K562 (cell line): ENCODE data around the gene KMT5C. TPM values are rescaled to one million over a fixed set of nuclear protein-coding genes. Genes with fewer than 3 reads are reported as not detected.

Experiments
- ARID1B ChIP-seq: fragments of 450-650 bp; IDR thresholded peaks from 2 replicates; pipeline ENCODE4 v1.6.1; 2016; ENCODE audit warnings: antibody characterized with exemption, mild to moderate bottlenecking, inconsistent platforms
- ATF1 ChIP-seq, 2 experiments: fragments of 450-650 bp in 1 of 2; IDR thresholded peaks; 2 replicates each; pipeline ENCODE4 v1.6.1; 2016; ENCODE audit warnings: missing compliant biosample characterization in 1 of 2, missing genetic modification characterization in 1 of 2
- C11orf30 ChIP-seq: fragments of 450-650 bp; IDR thresholded peaks from 2 replicates; pipeline ENCODE4 v1.6.1; 2016; ENCODE audit warnings: low read depth, mild to moderate bottlenecking
- FOXA1 ChIP-seq: fragments of 450-650 bp; IDR thresholded peaks from 2 replicates; pipeline ENCODE4 v1.6.1; 2016; ENCODE audit warnings: mild to moderate bottlenecking, borderline replicate concordance
- FOXK2 ChIP-seq, 2 experiments: fragments of 450-650 bp; IDR thresholded peaks in 1 of 2; conservative IDR thresholded peaks in 1 of 2; 2 replicates each; pipeline ENCODE4 v1.6.1; 2016; ENCODE audit warnings: low read depth in 2 of 2, mild to moderate bottlenecking in 1 of 2
- HDAC3 ChIP-seq: fragments of 450-650 bp; IDR thresholded peaks from 2 replicates; pipeline ENCODE4 v1.6.1; 2018; ENCODE audit warnings: borderline replicate concordance, mild to moderate bottlenecking, moderate library complexity; ENCODE audit not compliant: partially characterized antibody
- HNRNPH1 ChIP-seq: fragments of 200-400 bp; formaldehyde crosslinking; optimal IDR thresholded peaks from 2 replicates; pipeline ENCODE3; 2017; ENCODE audit warnings: low read depth, mild to moderate bottlenecking, low read length, moderate library complexity
- KLF10 ChIP-seq: fragments of 250-450 bp; sonication (Bioruptor Pico); IDR thresholded peaks from 2 replicates; pipeline ENCODE4 v1.6.1; 2021; ENCODE audit warnings: matching md5 sums
- LEF1 ChIP-seq: fragments of 450-650 bp; IDR thresholded peaks from 2 replicates; pipeline ENCODE4 v1.6.1; 2016; ENCODE audit warnings: mild to moderate bottlenecking
- MAFG ChIP-seq: fragments of 450-650 bp; conservative IDR thresholded peaks from 2 replicates; pipeline ENCODE4 v1.6.1; 2016; ENCODE audit warnings: missing genetic modification characterization, missing compliant biosample characterization
- MAFK ChIP-seq: IDR thresholded peaks from 2 replicates; pipeline ENCODE4 v1.6.1; 2011; ENCODE audit warnings: low read length, improper control_type of control experiment
- MCM5 ChIP-seq: fragments of 450-650 bp; IDR thresholded peaks from 2 replicates; pipeline ENCODE4 v1.6.1; 2016; ENCODE audit warnings: low read depth
- MEIS2 ChIP-seq: fragments of 450-650 bp; IDR thresholded peaks from 2 replicates; pipeline ENCODE4 v1.6.1; 2014; ENCODE audit warnings: mild to moderate bottlenecking; ENCODE audit not compliant: partially characterized antibody
- NFRKB ChIP-seq: fragments of 450-650 bp; IDR thresholded peaks from 2 replicates; pipeline ENCODE4 v1.6.1; 2016; ENCODE audit warnings: low read depth
- POLR2G ChIP-seq: fragments of 200-400 bp; formaldehyde crosslinking; IDR thresholded peaks from 2 replicates; pipeline ENCODE4 v1.6.1; 2017; ENCODE audit warnings: low read depth, mild to moderate bottlenecking, antibody characterized with exemption, low read length, moderate library complexity
- RBFOX2 ChIP-seq: fragments of 200-400 bp; formaldehyde crosslinking; IDR thresholded peaks from 2 replicates; pipeline ENCODE4 v1.6.1; 2017; ENCODE audit warnings: low read depth, mild to moderate bottlenecking, low read length, moderate library complexity
- SMARCA5 ChIP-seq: fragments of 450-650 bp; IDR thresholded peaks from 2 replicates; pipeline ENCODE4 v1.6.1; 2016
- SPI1 ChIP-seq: IDR thresholded peaks from 2 replicates; pipeline ENCODE4 v1.6.1; 2011; ENCODE audit warnings: low read depth, low read length, control low read depth, borderline replicate concordance
- SREBF1 ChIP-seq: fragments of 150-350 bp; IDR thresholded peaks from 2 replicates; pipeline ENCODE4 v1.6.1; 2014; ENCODE audit warnings: antibody characterized with exemption, low read depth, low read length, borderline replicate concordance
- SUPT5H ChIP-seq: fragments of 450-650 bp; IDR thresholded peaks from 2 replicates; pipeline ENCODE4 v1.6.1; 2016
- THRA ChIP-seq: fragments of 450-650 bp; IDR thresholded peaks from 2 replicates; pipeline ENCODE4 v1.6.1; 2017; ENCODE audit warnings: mild to moderate bottlenecking, moderate library complexity
- ZFX ChIP-seq: sonication (generic); formaldehyde crosslinking; IDR thresholded peaks from 2 replicates; pipeline ENCODE4 v1.8.0; 2022; ENCODE audit warnings: mild to moderate bottlenecking, missing genetic modification reagents, moderate library complexity
- ZNF316 ChIP-seq: fragments of 450-650 bp; IDR thresholded peaks from 2 replicates; pipeline ENCODE4 v1.6.1; 2016
- ZNF584 ChIP-seq: fragments of 200-800 bp; sonication (Bioruptor generic); IDR thresholded peaks from 2 replicates; pipeline ENCODE4 v1.6.1; 2016; ENCODE audit warnings: low read depth, mild to moderate bottlenecking, missing genetic modification characterization, missing compliant biosample characterization
- ZNF639 ChIP-seq, 2 experiments: fragments of 200-800 bp in 1 of 2; sonication (Bioruptor generic) in 1 of 2; sonication (generic) in 1 of 2; formaldehyde crosslinking in 1 of 2; IDR thresholded peaks in 1 of 2; conservative IDR thresholded peaks in 1 of 2; 2 replicates each; pipeline versions ENCODE4 v1.5.0 to v1.6.1; 2016 to 2020; ENCODE audit warnings: missing compliant biosample characterization in 1 of 2, missing genetic modification characterization in 1 of 2, missing genetic modification reagents in 1 of 2
- ZNF717 ChIP-seq: fragments of 250-450 bp; sonication (Bioruptor Pico); IDR thresholded peaks from 2 replicates; pipeline ENCODE4 v1.5.0; 2021
- ZNF778 ChIP-seq: fragments of 450-650 bp; formaldehyde crosslinking; IDR thresholded peaks from 2 replicates; pipeline ENCODE4 v1.4.0; 2020; ENCODE audit warnings: mild to moderate bottlenecking, moderate library complexity
- ZNF785 ChIP-seq: fragments of 250-450 bp; sonication (Bioruptor Pico); IDR thresholded peaks from 2 replicates; pipeline ENCODE4 v1.4.0; 2020; ENCODE audit warnings: mild to moderate bottlenecking
- ZNF830 ChIP-seq: fragments of 250-450 bp; sonication (Bioruptor Pico); IDR thresholded peaks from 2 replicates; pipeline ENCODE4 v1.5.0; 2021; ENCODE audit warnings: mild to moderate bottlenecking
- polyA plus RNA-seq, 8 experiments: library from polyadenylated mRNA; depleted of rRNA in 4 of 8; stranded (reverse) in 5 of 8; unstranded in 3 of 8; fragments of >200 nt; fragmentation: Nextera tagmentation in 2 of 8; fragmentation: Illumina TruSeq in 1 of 8; extraction: Ambion mirVana in 2 of 8; extraction: Trizol in 1 of 8; gene quantifications; 2 replicates each; pipeline versions ENCODE4 v1.2.1 to v1.2.3, GENCODE V29; 2011 to 2014; ENCODE audit warnings: inconsistent platforms in 1 of 8, missing spikeins in 1 of 8
- total RNA-seq, 7 experiments: library from RNA; depleted of rRNA in 6 of 7; stranded (reverse); fragments of >200 nt in 6 of 7; fragmentation: Illumina TruSeq in 2 of 7; extraction: Trizol in 2 of 7; gene quantifications; 2 replicates each; pipeline versions ENCODE4 v1.2.1 to v1.2.3, GENCODE V29; 2011 to 2021; ENCODE audit warnings: low replicate concordance in 1 of 7

The KMT5C gene
- total and polyA plus RNA-seq, 9 of the 15 experiments (the other 6 are each of a cell fraction or from before 2014, with no cell fraction given): 0.15 to 53.5 (median 16.6) TPM

GRCh38 chr19:55325172-55325571, 14.5 kb upstream of the KMT5C start, which contains the start of gene TMEM150B (continued):
- peak; percentile 87 for TF ChIP-seq MAFK
- 0 out of 4 replicates have a peak, but pooled peaks of 1 of the 2 experiments have one; percentile 23 for TF ChIP-seq FOXK2 (conservative IDR thresholded peaks at IDR 0.05 in 1 of 2, IDR thresholded peaks at IDR 0.05 in 1 of 2; ENCODE audit: low read depth in 2 of 2)
- TF ChIP-seq LEF1: no peak
- TF ChIP-seq ZNF778 (CRISPR knock-in tag): no peak
- no peak for TF ChIP-seq ATF1 (CRISPR knock-in tag; IDR thresholded peaks at IDR 0.05)
- TF ChIP-seq ATF1 (tag; IDR thresholded peaks at IDR 0.05): 0 out of 2 replicates have a peak, but pooled peaks have one; percentile 6
- TF ChIP-seq SPI1: peak; percentile 20; the same call in 1 of the 2 replicates
- TF ChIP-seq SMARCA5: no peak
- no peak for TF ChIP-seq ZNF717 (CRISPR knock-in tag)
- peak; percentile 45; the same call in 1 of the 2 replicates for TF ChIP-seq RBFOX2
- TF ChIP-seq ZNF316: peak; percentile 99
- no peak for TF ChIP-seq ZNF639 (CRISPR knock-in tag; conservative IDR thresholded peaks at IDR 0.05 in 1 of 2, IDR thresholded peaks at IDR 0.05 in 1 of 2)
- TF ChIP-seq HDAC3: no peak
- no peak for TF ChIP-seq MEIS2
- no peak for TF ChIP-seq FOXA1
- TF ChIP-seq ARID1B: peak; percentile 54
- no peak for TF ChIP-seq KLF10
- TF ChIP-seq ZNF584 (CRISPR knock-in tag): no peak
- TF ChIP-seq ZNF785 (CRISPR knock-in tag): no peak
- peak; percentile 98 for TF ChIP-seq MAFG
- peak; percentile 29; the same call in 1 of the 2 replicates for TF ChIP-seq ZFX (CRISPR knock-in tag)
- TF ChIP-seq POLR2G: 0 out of 2 replicates have a peak, but pooled peaks have one; percentile 28
- no peak for TF ChIP-seq ZNF830 (CRISPR knock-in tag)
- TF ChIP-seq SUPT5H: peak; percentile 34
- TF ChIP-seq SREBF1: no peak
- no peak for TF ChIP-seq THRA
- TF ChIP-seq NFRKB: 0 out of 2 replicates have a peak, but pooled peaks have one; percentile 48
- peak; percentile 98 for TF ChIP-seq C11orf30
- TF ChIP-seq MCM5: no peak
- TF ChIP-seq HNRNPH1: no peak
